SIG-M5 (cell line): ENCODE results near the gene THAP7.

ENCODE experiments used
- DNase-seq: peaks from one replicate; lab custom pipeline; 2025; lab: John Stamatoyannopoulos, UW

THAP7 gene

GRCh38 chr22:20993304-20994127 is 8.4 kb downstream of the THAP7 start:
- no peak for DNase-seq

GRCh38 chr22:20992456-20993303 is 9.2 kb downstream of the THAP7 start:
- no peak for DNase-seq

DNA sequence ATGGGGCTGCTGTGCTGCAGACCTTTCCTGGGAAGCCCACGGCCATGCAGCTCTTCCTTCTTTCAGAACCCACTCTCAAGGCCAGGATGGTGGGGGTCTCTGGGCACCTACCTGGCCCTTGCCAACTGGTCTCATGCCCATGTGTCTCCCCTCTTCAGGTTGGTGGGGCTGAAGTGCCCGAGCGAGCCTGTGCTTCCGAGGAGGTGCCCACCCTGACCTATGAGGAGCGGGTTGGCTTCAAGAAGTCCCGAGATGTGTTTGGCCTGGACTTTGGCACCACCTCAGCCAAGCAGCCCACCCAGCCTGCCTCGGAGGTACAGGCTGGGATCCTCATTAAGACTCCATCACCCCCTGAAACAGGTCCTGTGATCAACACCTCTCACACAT is 9.9 kb downstream of the THAP7 start:
- no peak for DNase-seq

DNA sequence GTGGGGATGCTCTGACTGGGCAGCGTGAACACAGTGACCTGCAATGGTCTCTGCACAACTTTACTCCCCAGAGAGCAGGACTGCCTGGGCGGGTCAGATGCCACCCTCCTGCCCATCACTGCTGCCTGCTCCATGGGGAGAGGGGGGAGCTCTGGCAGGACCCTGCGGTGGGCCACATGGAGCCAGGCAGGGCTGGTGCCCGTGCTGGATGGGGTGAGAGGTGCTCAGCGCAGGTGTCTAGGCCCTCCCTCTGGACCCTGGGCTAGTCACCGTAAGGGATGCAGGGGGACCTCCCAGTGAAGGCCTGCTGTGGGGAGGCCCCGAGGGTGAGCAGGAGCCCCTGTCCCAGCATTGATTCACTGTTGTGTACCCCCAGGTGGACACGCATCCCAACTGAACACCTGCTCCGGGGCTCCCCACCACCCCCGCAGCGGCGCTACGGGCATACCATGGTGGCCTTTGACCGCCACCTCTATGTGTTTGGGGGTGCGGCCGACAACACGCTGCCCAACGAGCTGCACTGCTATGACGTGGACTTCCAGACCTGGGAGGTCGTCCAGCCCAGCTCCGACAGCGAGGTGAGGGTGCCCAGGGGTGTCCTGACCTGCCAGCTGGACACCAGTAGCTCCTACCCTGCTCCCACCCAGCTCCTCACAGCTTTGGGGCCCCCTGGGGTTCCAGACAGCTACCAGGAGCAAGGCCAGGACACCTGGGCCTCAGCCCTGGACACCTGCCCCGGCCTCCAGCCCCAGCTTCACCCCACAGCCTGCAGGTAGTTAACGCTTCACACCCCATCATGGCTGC is 10.5 kb downstream of the THAP7 start:
- DNase-seq, result no peak

DNA sequence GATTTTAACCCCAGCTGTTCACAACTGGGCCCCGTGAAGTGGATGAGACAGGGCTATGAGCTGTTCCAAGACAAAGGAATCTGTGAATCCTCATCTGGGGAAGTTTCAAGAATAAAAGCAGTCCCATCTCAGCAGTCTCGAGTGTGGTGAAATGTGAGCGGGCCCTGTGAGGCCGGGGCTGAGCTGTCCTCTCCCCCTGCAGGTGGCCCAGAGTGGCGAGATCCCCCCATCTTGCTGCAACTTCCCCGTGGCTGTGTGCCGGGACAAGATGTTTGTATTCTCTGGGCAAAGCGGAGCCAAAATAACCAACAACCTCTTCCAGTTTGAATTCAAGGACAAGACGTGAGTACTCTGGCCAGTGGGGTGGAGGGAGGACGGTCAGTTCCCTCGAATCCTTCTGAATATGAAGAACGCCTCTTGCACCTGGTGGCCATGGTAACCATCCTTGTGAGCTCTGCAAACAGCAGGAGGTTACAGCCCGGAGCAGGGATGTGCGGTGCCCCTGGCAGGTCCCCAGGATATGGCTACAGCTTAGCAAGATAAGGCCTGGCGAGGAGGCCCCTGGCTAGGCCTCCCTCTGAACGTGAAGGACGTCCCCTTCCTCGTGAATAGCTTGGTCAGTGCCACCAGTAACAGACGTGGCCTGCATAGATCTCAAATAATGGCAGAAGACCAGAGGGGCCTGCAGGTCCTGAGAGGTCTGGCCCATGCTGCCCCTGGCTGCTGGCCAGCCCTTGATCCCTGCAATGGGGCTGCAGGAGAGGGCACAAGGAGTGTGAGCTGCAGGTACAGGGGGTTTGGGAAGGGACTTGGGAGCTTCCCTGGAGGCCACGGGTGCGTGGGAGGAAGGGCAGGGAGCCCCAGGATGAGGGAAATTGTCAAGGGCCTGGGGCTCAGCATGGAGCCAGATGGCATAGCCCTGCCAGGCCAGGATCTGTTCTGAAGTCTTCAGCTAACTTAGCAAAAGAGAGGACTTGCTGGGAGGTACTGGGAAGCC is 11.4 kb downstream of the THAP7 start:
- no peak for DNase-seq

GRCh38 chr22:20989323-20990138 is 12.4 kb downstream of the THAP7 start:
- DNase-seq, result no peak

DNA sequence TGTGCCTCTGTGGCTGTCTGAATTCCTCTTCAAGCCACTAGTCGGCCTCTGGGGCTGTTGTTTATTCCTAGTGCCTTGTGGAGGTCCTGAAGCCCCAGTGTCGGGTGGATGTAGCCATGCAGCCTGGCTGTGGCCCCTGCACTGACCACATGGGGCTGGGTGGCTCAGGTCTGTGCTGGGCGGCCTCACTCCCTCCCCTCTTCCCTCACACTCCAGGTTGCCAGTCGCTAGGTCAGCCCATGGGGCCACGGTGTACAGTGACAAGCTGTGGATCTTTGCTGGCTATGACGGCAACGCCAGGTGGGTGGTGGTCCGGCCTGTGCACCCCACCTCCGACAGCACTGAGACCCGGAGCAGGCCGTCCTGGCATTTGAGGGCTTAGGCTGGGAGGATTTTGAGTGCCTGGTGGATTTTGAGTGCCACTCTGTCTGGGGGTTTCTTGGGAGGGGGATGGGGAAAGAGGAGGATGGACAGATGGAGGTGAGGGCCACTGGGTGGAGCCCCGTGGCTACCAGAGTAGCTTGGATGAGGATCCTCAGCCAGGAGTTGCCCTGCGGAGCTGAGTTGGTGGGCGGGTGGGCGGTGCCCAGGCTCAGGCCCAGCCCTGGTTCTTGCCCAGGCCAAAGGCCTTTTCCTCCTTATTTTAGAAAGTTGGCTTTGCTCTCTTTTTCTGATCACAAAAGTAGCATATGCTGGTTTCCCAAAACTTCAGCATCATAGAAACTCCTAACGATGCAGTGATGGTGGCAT is 13.2 kb downstream of the THAP7 start:
- no peak for DNase-seq

GRCh38 chr22:20987375-20987774 is 14.5 kb downstream of the THAP7 start:
- no peak for DNase-seq

GRCh38 chr22:20986365-20986764 is 15.6 kb downstream of the THAP7 start:
- no peak for DNase-seq

DNA sequence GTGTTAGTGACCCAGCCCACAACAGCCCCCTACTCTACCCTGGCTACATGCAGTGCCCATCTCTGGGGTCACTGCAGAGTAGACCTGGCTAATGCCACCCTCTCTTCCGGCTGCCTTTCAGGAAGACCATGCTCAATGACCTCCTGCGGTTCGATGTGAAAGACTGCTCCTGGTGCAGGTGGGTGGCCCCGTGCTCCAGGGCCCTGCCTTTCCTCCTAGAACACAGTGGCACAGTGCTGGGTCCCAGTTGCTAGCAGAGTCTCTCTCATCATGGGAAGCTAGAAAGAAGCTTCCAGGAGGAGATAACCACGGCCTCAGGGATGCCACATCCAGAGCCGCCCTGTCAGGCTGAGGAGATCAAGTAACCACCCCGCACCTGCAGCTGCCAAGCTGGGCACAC is 16.2 kb downstream of the THAP7 start:
- no peak for DNase-seq

DNA sequence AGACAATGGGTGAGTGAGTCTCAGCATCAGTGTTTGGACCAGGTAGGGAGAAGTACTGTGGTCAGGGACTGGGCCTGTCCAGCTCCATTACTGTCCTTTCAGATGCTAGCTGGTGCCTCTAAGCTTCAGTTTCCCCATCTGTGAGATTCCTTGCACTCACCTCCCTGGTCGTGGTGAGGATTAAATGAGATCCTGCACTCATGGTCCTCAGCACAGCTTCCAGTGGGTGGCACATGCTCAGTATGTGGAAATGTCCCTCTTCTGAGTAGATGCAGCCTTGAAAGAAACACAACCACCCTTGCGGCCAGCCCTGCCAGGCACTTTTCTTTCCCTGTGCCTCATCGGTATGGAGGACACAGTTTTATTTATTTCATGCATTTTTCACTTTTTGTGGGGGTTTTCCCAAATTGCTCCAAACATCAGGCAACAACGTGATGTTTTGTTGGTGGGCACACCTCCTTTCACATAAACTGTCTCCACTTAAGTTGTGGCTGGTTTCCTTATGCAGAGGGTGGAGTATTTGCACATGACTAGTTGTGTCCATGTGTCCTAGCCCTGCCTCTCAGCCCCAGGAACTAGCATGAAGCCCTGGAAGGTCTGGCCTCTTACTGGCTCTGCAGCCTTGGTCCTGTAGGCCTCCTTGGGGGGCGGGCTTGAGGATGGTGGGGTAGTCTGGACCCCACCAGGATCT is 18.7 kb downstream of the THAP7 start:
- no peak for DNase-seq

GRCh38 chr22:20982563-20982882 is 19.4 kb downstream of the THAP7 start:
- no peak for DNase-seq

- DNase-seq, result no peak
Observed at GRCh38 chr22:20981787-20982562, 19.9 kb downstream of the THAP7 start, which contains the start of gene LZTR1. LZTR1 (plus strand) TSS chr22:20982297; CDS start chr22:20982372, 75 bp downstream.

- no peak for DNase-seq
Observed at GRCh38 chr22:20980938-20981722, 20.8 kb downstream of the THAP7 start.

DNA sequence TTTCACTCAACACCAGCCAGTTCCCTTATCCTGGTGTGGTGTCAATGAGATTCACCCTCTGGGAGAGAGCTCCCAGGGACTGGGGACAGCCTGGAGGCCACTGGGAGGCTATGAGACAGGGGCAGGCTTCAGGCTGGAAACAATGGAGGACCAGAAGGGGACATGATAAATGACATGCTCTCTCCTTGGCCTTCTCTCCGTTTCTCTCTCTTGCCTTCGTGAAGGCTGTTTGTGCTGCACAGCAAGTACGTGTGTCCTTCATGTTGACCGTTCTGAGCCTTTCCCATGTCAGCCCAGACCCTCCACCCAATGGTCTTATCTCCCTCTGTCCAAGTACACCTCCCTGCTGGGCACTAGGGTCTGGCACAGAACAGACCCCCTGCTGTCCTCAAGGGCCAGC is 21.4 kb downstream of the THAP7 start:
- no peak for DNase-seq

- DNase-seq, result no peak
Observed at GRCh38 chr22:20979940-20980453, 21.9 kb downstream of the THAP7 start.

DNA sequence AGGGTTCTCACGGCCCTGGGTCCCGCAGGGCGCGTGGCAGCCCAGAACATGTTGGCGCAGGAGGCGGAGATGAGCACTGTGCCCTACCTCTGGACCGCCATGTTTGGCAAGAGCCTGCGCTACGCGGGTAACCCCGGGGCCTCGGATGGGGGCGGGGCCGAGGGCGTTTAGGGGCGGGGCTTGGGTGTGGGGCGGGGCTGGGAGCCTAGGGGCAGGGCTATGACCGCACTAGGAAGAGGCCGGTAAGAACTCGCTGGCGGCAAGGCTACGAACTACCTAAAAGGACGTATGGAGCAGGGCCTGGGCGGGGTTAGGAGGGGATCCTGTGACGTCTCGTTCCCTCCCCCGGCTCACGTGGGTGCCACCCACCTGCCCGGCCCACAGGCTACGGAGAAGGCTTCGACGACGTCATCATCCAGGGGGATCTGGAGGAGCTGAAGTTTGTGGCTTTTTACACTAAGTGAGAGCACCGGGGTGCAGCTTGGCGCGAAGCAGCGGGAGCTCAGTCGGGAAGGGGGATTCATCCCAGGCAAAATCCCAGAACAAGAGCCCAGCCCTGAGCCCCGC is 22.6 kb downstream of the THAP7 start:
- no peak for DNase-seq
